H1 (cell line): Measurements from ENCODE around the gene PAK5. TPM values are rescaled to one million over a fixed set of nuclear protein-coding genes. Genes with fewer than 3 reads are reported as not detected.

Experiments
- CTCF ChIA-PET: fragments of 300-600 bp; sonication (Branson Sonifier 250); formaldehyde crosslinking; loops from one replicate; lab custom pipeline; 2021; ENCODE audit not compliant: partially characterized antibody; lab: Charles Lee
- POLR2A ChIA-PET: fragments of 300-600 bp; sonication (Branson Sonifier 250); formaldehyde crosslinking; loops from one replicate; lab custom pipeline; 2021; ENCODE audit warnings: inconsistent platforms; ENCODE audit not compliant: partially characterized antibody; lab: Charles Lee
- DNase-seq, 2 experiments: peaks; one replicate each; pipeline versions ENCODE4 v3.0.0 to v3.0.0-alpha.2; 2010 to 2022; ENCODE audit warnings: low spot score in 2 of 2, low read depth in 1 of 2, mixed read lengths in 1 of 2
- FAIRE-seq: peaks from 2 replicates; lab custom pipeline; 2011; peaks lifted over from hg19 to GRCh38; lab: Jason Lieb, UNC
- H2AFZ ChIP-seq: 2 replicates; pipeline ENCODE4 v1.8.1; 2012; ENCODE audit warnings: low read length, inconsistent platforms
- H2AK5ac ChIP-seq: 2 replicates; pipeline ENCODE4 v1.6.1; 2013; ENCODE audit warnings: low read depth, low read length
- H2BK120ac ChIP-seq: replicated peaks from 2 replicates; pipeline ENCODE3; 2013; ENCODE audit warnings: low read depth, low read length, inconsistent platforms
- H2BK12ac ChIP-seq: 2 replicates; pipeline ENCODE4 v1.6.1; 2013; ENCODE audit warnings: low read depth, low read length
- H2BK15ac ChIP-seq: 2 replicates; pipeline ENCODE4 v1.6.1; 2013; ENCODE audit warnings: low read length
- H2BK20ac ChIP-seq: 2 replicates; pipeline ENCODE4 v1.6.1; 2013; ENCODE audit warnings: low read length
- H2BK5ac ChIP-seq: 2 replicates; pipeline ENCODE4 v1.6.1; 2013; ENCODE audit warnings: low read depth, low read length
- H3K14ac ChIP-seq: 2 replicates; pipeline ENCODE4 v1.6.1; 2013; ENCODE audit warnings: inconsistent platforms; ENCODE audit not compliant: insufficient read length
- H3K18ac ChIP-seq: 2 replicates; pipeline ENCODE4 v1.6.1; 2013; ENCODE audit warnings: low read length; ENCODE audit errors: extremely low read depth
- H3K23ac ChIP-seq: 2 replicates; pipeline ENCODE4 v1.6.1; 2013; ENCODE audit warnings: inconsistent platforms; ENCODE audit not compliant: insufficient read length
- H3K23me2 ChIP-seq: 2 replicates; pipeline ENCODE4 v1.6.1; 2013; ENCODE audit warnings: low read depth, low read length
- H3K27ac ChIP-seq: 2 replicates; pipeline ENCODE4 v1.6.1; 2011; ENCODE audit warnings: low read depth, low read length, inconsistent platforms
- H3K27me3 ChIP-seq, 4 experiments: replicated peaks in 1 of 4; 1 replicate in 1 of 4; 2 replicates in 3 of 4; pipeline versions ENCODE4 v1.6.1 to v1.8.1; 2011 to 2013; ENCODE audit warnings: low read length in 3 of 4, mild to moderate bottlenecking in 3 of 4, inconsistent platforms in 2 of 4, mixed read lengths in 2 of 4, moderate library complexity in 1 of 4; ENCODE audit not compliant: control insufficient read depth in 3 of 4, insufficient read depth in 3 of 4; ENCODE audit errors: extremely low read depth in 1 of 4
- H3K36me3 ChIP-seq, 4 experiments: 2 replicates each; pipeline versions ENCODE4 v1.6.1 to v1.8.1; 2011 to 2013; ENCODE audit warnings: mild to moderate bottlenecking in 4 of 4, low read length in 3 of 4, moderate library complexity in 2 of 4, control low read depth in 1 of 4, inconsistent platforms in 1 of 4; ENCODE audit not compliant: insufficient read depth in 4 of 4, control insufficient read depth in 2 of 4
- H3K4ac ChIP-seq: replicated peaks from 2 replicates; pipeline ENCODE3; 2013; ENCODE audit warnings: low read length, low read depth, mixed read lengths, inconsistent platforms; ENCODE audit not compliant: insufficient read length
- H3K4me1 ChIP-seq, 4 experiments: replicated peaks in 1 of 4; 1 replicate in 1 of 4; 2 replicates in 3 of 4; pipeline versions ENCODE4 v1.6.1 to v1.8.1; 2011 to 2013; ENCODE audit warnings: low read length in 3 of 4, inconsistent platforms in 2 of 4, mixed read lengths in 1 of 4; ENCODE audit not compliant: insufficient read depth in 4 of 4, control insufficient read depth in 3 of 4
- H3K4me2 ChIP-seq, 2 experiments: 2 replicates each; pipeline versions ENCODE4 v1.6.1 to v1.8.1; 2011 to 2013; ENCODE audit warnings: low read depth in 2 of 2, low read length in 2 of 2, control low read depth in 1 of 2, inconsistent platforms in 1 of 2, mild to moderate bottlenecking in 1 of 2; ENCODE audit not compliant: insufficient read depth in 1 of 2
- H3K4me3 ChIP-seq, 4 experiments: fragments of 200-600, 300-600 bp in 1 of 4; sonication (generic), shearing (Covaris generic), sonication (Bioruptor Twin) in 1 of 4; 2 replicates each; pipeline versions ENCODE4 v1.5.1 to v1.8.1; 2011 to 2016; ENCODE audit warnings: low read length in 4 of 4, low read depth in 3 of 4, control low read depth in 2 of 4, inconsistent platforms in 2 of 4, mild to moderate bottlenecking in 2 of 4, mixed read lengths in 1 of 4, moderate library complexity in 1 of 4; ENCODE audit not compliant: insufficient read depth in 2 of 4; ENCODE audit errors: extremely low read depth in 1 of 4
- H3K56ac ChIP-seq: replicated peaks from 2 replicates; pipeline ENCODE3; 2013; ENCODE audit warnings: low read depth, mild to moderate bottlenecking, mixed read lengths, low read length, inconsistent platforms; ENCODE audit not compliant: insufficient read length
- H3K79me1 ChIP-seq: 2 replicates; pipeline ENCODE4 v1.6.1; 2013; ENCODE audit warnings: low read depth, low read length, control low read depth
- H3K79me2 ChIP-seq, 2 experiments: 2 replicates each; pipeline versions ENCODE4 v1.6.1 to v1.8.1; 2012 to 2013; ENCODE audit warnings: low read length in 2 of 2, mild to moderate bottlenecking in 2 of 2, inconsistent platforms in 1 of 2; ENCODE audit not compliant: insufficient read depth in 2 of 2, control insufficient read depth in 1 of 2
- H3K9ac ChIP-seq, 4 experiments: replicated peaks in 1 of 4; 1 replicate in 1 of 4; 2 replicates in 3 of 4; pipeline versions ENCODE4 v1.6.1 to v1.8.1; 2011 to 2013; ENCODE audit warnings: low read depth in 3 of 4, low read length in 3 of 4, control low read depth in 2 of 4, mild to moderate bottlenecking in 2 of 4, moderate library complexity in 2 of 4, inconsistent platforms in 1 of 4; ENCODE audit errors: extremely low read depth in 1 of 4
- H3K9me3 ChIP-seq, 2 experiments: 2 replicates each; pipeline versions ENCODE4 v1.6.1 to v1.8.1; 2012 to 2013; ENCODE audit warnings: mild to moderate bottlenecking in 2 of 2, moderate library complexity in 2 of 2, control low read depth in 1 of 2, inconsistent platforms in 1 of 2, low read depth in 1 of 2, low read length in 1 of 2, mixed read lengths in 1 of 2; ENCODE audit not compliant: insufficient read depth in 2 of 2
- H4K20me1 ChIP-seq, 2 experiments: replicated peaks in 1 of 2; 2 replicates each; pipeline versions ENCODE3 to v1.8.1; 2011 to 2013; ENCODE audit warnings: inconsistent platforms in 2 of 2, low read length in 2 of 2, mild to moderate bottlenecking in 1 of 2; ENCODE audit not compliant: insufficient read depth in 2 of 2, control insufficient read depth in 1 of 2
- H4K5ac ChIP-seq: 2 replicates; pipeline ENCODE4 v1.6.1; 2013; ENCODE audit warnings: low read length, low read depth, mixed read lengths, inconsistent platforms; ENCODE audit not compliant: insufficient read length
- H4K8ac ChIP-seq: 2 replicates; pipeline ENCODE4 v1.8.0; 2013; ENCODE audit warnings: mild to moderate bottlenecking, moderate library complexity, low read length, inconsistent platforms; ENCODE audit not compliant: insufficient read depth; ENCODE audit errors: extremely low read depth
- H4K91ac ChIP-seq: replicated peaks from 2 replicates; pipeline ENCODE3; 2013; ENCODE audit warnings: low read length, mixed read lengths, inconsistent platforms; ENCODE audit not compliant: insufficient read length
- KDM5A ChIP-seq: fragments of 200-600 bp; IDR thresholded peaks from 2 replicates; pipeline ENCODE4 v1.7.1; 2012; ENCODE audit warnings: mild to moderate bottlenecking, low read length, inconsistent platforms, mixed read lengths
- POU5F1 ChIP-seq: IDR thresholded peaks from 2 replicates; pipeline ENCODE4 v1.6.1; 2011; ENCODE audit warnings: low read depth, mild to moderate bottlenecking, low read length, moderate library complexity
- SUZ12 ChIP-seq: fragments of 200-600 bp; sonication (generic); IDR thresholded peaks from 2 replicates; pipeline ENCODE4 v1.6.1; 2012; ENCODE audit warnings: mild to moderate bottlenecking, inconsistent platforms, low read length, moderate library complexity, mixed read lengths
- WGBS, 2 experiments: shearing (Covaris generic) in 1 of 2; methylation state at CpG; one replicate each; pipeline versions ENCODE4 v1.1.6 to v1.1.7; 2013 to 2015; ENCODE audit warnings: low lambda C conversion rate in 2 of 2, mixed read lengths in 2 of 2, inconsistent platforms in 1 of 2, low coverage in 1 of 2, missing lambda C conversion rate in 1 of 2; ENCODE audit not compliant: insufficient replicate concordance in 2 of 2, insufficient coverage in 1 of 2, insufficient read length in 1 of 2; ENCODE audit errors: extremely low coverage in 1 of 2, missing lambda C conversion rate in 1 of 2; 5-methylcytosine and 5-hydroxymethylcytosine counted together
- polyA plus RNA-seq, 7 experiments: library from polyadenylated mRNA; depleted of rRNA in 3 of 7; stranded (reverse) in 5 of 7; unstranded in 2 of 7; fragments of >200 nt in 5 of 7; fragments of 200-250 nt in 2 of 7; gene quantifications; 1 replicate in 5 of 7; 2 replicates in 1 of 7; 4 replicates in 1 of 7; pipeline versions ENCODE4 v1.2.1 to v1.2.3, GENCODE V29; 2011 to 2013; ENCODE audit warnings: missing spikeins in 2 of 7, mixed read lengths in 2 of 7
- total RNA-seq: library from RNA; stranded (reverse); fragmentation: NEBNext Ultra II Directional; extraction: Animal tissue kit (Norgen Biotek cat#: 25700); gene quantifications from 2 replicates; pipeline ENCODE4 v1.2.1, GENCODE V29; 2021

The PAK5 gene
- total and polyA plus RNA-seq, 2 of the 8 experiments (the other 6 are each of a cell fraction or from before 2014, with no cell fraction given), result 0.54 to 0.80 TPM

- H2BK15ac ChIP-seq, result no peak overlapping the region
- no peak overlapping the region for H3K4ac ChIP-seq
- peak overlapping the region; percentile 74 to 93 for H3K4me2 ChIP-seq
- H3K36me3 ChIP-seq, result no peaks in the 10 kb centered on the region
- H3K79me2 ChIP-seq, result no peaks in the 10 kb centered on the region
- no peaks in the 10 kb centered on the region for H4K20me1 ChIP-seq
- H2BK20ac ChIP-seq, result no peak overlapping the region
- H3K4me3 ChIP-seq, result peak overlapping the region; percentile 17 to 63 (median 48); a peak in 7 of 8 replicates
- no peak overlapping the region for H4K5ac ChIP-seq
- H3K23ac ChIP-seq, result no peak overlapping the region
- POLR2A ChIA-PET, result no interaction called here
- H2BK12ac ChIP-seq, result 0 out of 2 replicates have a peak overlapping the region, but pooled peaks have one; percentile 84
- CTCF ChIA-PET, result interaction anchor here (1.0 to 10.5 kb wide), 7 partner anchors 11 to 397 kb away, joined by 3 to 79 read pairs (median 5); no protein-coding TSS in a partner anchor
- H3K18ac ChIP-seq, result no peak overlapping the region
- H2BK5ac ChIP-seq, result no peak overlapping the region
- DNase-seq, result peak in 1 of 2 experiments; percentile 74
- no peak overlapping the region for H3K56ac ChIP-seq
- no peak overlapping the region for H2AK5ac ChIP-seq
- H2AFZ ChIP-seq, result peak overlapping the region; percentile 91; the same call in 1 of the 2 replicates
- 2% methylated on average over 38 of the region's 38 CpGs; no CpG with 5 or more reads in 1 of the 2 experiments for WGBS, 2 experiments
- FAIRE-seq, result no peak
- H3K9ac ChIP-seq, result no peak overlapping the region
- peaks cover 4 to 36% (median 17%) of the 10 kb centered on the region in 4 experiments; a peak in 6 of 7 replicates for H3K4me1 ChIP-seq
- H4K8ac ChIP-seq, result no peak overlapping the region
- no peaks in the 10 kb centered on the region for H3K79me1 ChIP-seq
- no peak overlapping the region for H4K91ac ChIP-seq
- H3K23me2 ChIP-seq, result peaks cover 14% of the 10 kb centered on the region; the same call in 1 of the 2 replicates
- H3K9me3 ChIP-seq, result no peaks in the 10 kb centered on the region
- no peak overlapping the region for H2BK120ac ChIP-seq
- H3K14ac ChIP-seq, result no peak overlapping the region
- peaks cover 45 to 93% (median 71%) of the 10 kb centered on the region in 4 experiments for H3K27me3 ChIP-seq
- no peak overlapping the region for H3K27ac ChIP-seq
- no peak for TF ChIP-seq KDM5A
- no peak for TF ChIP-seq POU5F1
- peak; percentile 97 for TF ChIP-seq SUZ12
These were observed 323.1 kb downstream of the PAK5 start for GRCh38 chr20:9515741-9516233.
